22Rv1 (cell line): Measurements from ENCODE around the gene ANKDD1B.

ENCODE experiments used
- CTCF ChIP-seq: fragments of 450-650 bp; IDR thresholded peaks from 2 replicates; pipeline ENCODE4 v1.5.1; 2017; ENCODE audit warnings: mild to moderate bottlenecking
- ZFX ChIP-seq: fragments of 450-650 bp; IDR thresholded peaks from 2 replicates; pipeline ENCODE4 v1.6.1; 2017; ENCODE audit warnings: antibody characterized with exemption, borderline replicate concordance

GRCh38 chr5:75690669-75691068, 79.4 kb downstream of the ANKDD1B start:
- TF ChIP-seq CTCF (no peak), ZFX (no peak)
